ENCODE measurements around the gene CCDC17.

GRCh38 chr1:45635211-45635610 is 11.4 kb upstream of the CCDC17 start:
- TF ChIP-seq CTCF (IDR thresholded peaks at IDR 0.05) = no peak
- TF ChIP-seq POLR2A (IDR thresholded peaks at IDR 0.05) = no peak
- no peak for TF ChIP-seq EP300 (IDR thresholded peaks at IDR 0.05)
- no peak for TF ChIP-seq POLR2AphosphoS5 (IDR thresholded peaks at IDR 0.05)

Data from gastroesophageal sphincter (tissue), 3 donors.